Motor neuron (in vitro differentiated cells): ENCODE measurements around the gene PLXDC1. TPM values are rescaled to one million over a fixed set of nuclear protein-coding genes. Genes with fewer than 3 reads are reported as not detected.
"Not testable (repeated sequence)": the region's sequence is repeated elsewhere in the genome, so short reads cannot be mapped to it uniquely, and the experiment has no call there.

Experiments
- ATAC-seq, 8 experiments: fragments of 200-7000 bp; cut with Tn5 transposase; replicated peaks in 6 of 8; 2 replicates each; pipeline ENCODE4 v1.8.0; 2021; ENCODE audit warnings: mild to moderate bottlenecking in 8 of 8, moderate library complexity in 8 of 8
- H3K27ac ChIP-seq, 2 donors: fragments of 250-450 bp; sonication (Bioruptor Pico); 2 replicates each; pipeline ENCODE4 v1.9.0; 2021; ENCODE audit warnings: antibody characterized with exemption in 2 of 2, mild to moderate bottlenecking in 2 of 2, moderate library complexity in 1 of 2
- H3K4me1 ChIP-seq, 2 donors: fragments of 250-450 bp; sonication (Bioruptor Pico); replicated peaks in 1 of 2; 2 replicates each; pipeline ENCODE4 v1.6.1; 2021; ENCODE audit warnings: antibody characterized with exemption in 2 of 2, mild to moderate bottlenecking in 2 of 2, moderate library complexity in 1 of 2
- H3K4me3 ChIP-seq, 5 donors: fragments of 250-450 bp; sonication (Bioruptor Pico); 2 replicates each; pipeline ENCODE4 v1.9.0; 2021; ENCODE audit warnings: antibody characterized with exemption in 5 of 5, mild to moderate bottlenecking in 5 of 5, moderate library complexity in 4 of 5
- WGBS, 10 experiments: fragments of 450-650 bp; shearing (Covaris generic); methylation state at CpG; one replicate each; pipeline ENCODE4 v1.0.0; 2022; 5-methylcytosine and 5-hydroxymethylcytosine counted together
- in situ Hi-C, 9 experiments: fragments of 400-800 bp; cut with MboI; loops; one replicate each; pipeline ENCODE4 v1.15.0; 2021; ENCODE audit warnings: low sequenced_read_pairs in 9 of 9, low pct_unique_long_range_greater_than_20kb in 2 of 9; ENCODE audit not compliant: unreplicated experiment in 9 of 9
- total RNA-seq, 8 experiments: library from RNA; unstranded; fragments of 300-600 nt; gene quantifications; 2 replicates each; pipeline versions ENCODE4 v1.2.3 to v1.2.4, GENCODE V29; 2022

Gene PLXDC1
- total RNA-seq, 8 experiments from 2014 or later = 0.37 to 4.3 (median 0.93) TPM

DNA sequence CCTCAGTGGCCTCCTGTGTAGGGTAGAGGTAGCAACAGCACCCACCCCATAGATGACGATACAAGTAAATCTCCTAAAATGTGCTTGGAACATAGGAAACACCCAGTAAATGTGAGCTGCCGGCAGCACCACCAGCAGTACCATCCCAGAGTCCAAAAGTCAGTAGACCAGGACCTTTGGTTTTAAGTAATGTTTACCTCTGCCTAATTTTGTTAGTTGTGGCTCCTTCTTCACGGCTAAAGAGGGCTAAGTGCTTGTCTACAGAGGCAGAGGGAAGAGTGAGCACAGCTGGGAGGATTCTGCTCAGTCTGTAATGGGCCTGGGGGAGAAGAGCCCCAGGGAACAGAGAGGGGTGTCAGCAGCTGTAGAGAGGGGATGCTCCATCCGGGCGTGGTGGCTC, 92.9 kb downstream of the PLXDC1 start:
- H3K4me1 ChIP-seq = peaks cover 6 to 14% of the 10 kb centered on the region in 2 donors
- no peak for ATAC-seq
- WGBS, 10 experiments = 36 to 91% (median 90%) methylated on average over 3 to 4 of the region's 5 CpGs; no CpG with 5 or more reads in 6 of the 10 experiments
- in situ Hi-C loops = no loop called here
- H3K4me3 ChIP-seq = no peak overlapping the region
- H3K27ac ChIP-seq = no peak overlapping the region

- in situ Hi-C loops = no loop called here
- Histone ChIP-seq H3K4me3 (peak overlapping the region in 4 of 5 donors; percentile 50 to 72 (median 55)), H3K27ac (no peak overlapping the region), H3K4me1 (peaks cover 6% of the 10 kb centered on the region in 2 donors)
- 31 to 100% (median 61%) methylated on average over 1 to 10 of the region's 11 CpGs for WGBS, 10 experiments
- peak in 1 of 8 experiments; percentile 13 for ATAC-seq
These were observed 93.7 kb downstream of the PLXDC1 start for GRCh38 chr17:39057701-39058206.

GRCh38 chr17:39054111-39054645, 97.3 kb downstream of the PLXDC1 start:
- no peak overlapping the region for H3K27ac ChIP-seq
- peaks cover 6% of the 10 kb centered on the region in 2 donors for H3K4me1 ChIP-seq
- in situ Hi-C loops = no loop called here
- H3K4me3 ChIP-seq = no peak overlapping the region
- ATAC-seq = no peak
- WGBS, 10 experiments = 42 to 100% (median 71%) methylated on average over 1 to 2 of the region's 2 CpGs; no CpG with 5 or more reads in 4 of the 10 experiments

DNA sequence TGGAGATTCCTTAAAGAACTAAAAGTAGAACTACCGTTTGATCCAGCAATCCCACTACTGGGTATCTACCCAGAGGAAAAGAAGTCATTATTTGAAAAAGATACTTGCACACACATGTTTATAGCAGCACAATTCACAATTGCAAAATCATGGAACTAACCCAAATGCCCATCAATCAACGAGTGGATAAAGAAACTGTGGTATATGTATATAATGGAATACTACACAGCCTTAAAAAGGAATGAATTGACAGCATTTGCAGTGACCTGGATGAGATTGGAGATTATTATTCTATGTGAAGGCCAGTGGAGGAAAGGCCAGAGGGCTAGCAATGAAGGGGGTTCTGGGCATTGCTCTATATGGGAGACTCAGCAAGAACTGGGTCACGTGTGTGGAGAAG, 99.0 kb downstream of the PLXDC1 start:
- WGBS, 10 experiments = 21 to 100% (median 75%) methylated on average over 1 to 2 of the region's 3 CpGs; no CpG with 5 or more reads in 4 of the 10 experiments
- H3K27ac ChIP-seq, H3K4me3 ChIP-seq, in situ Hi-C loops, H3K4me1 ChIP-seq, ATAC-seq: not testable (repeated sequence)

- WGBS, 10 experiments = 50 to 93% (median 83%) methylated on average over 2 to 7 of the region's 12 CpGs; no CpG with 5 or more reads in 5 of the 10 experiments
- in situ Hi-C loops = no loop called here
- ATAC-seq = no peak
- H3K4me1 ChIP-seq = no peaks in the 10 kb centered on the region
- H3K27ac ChIP-seq = no peak overlapping the region
- H3K4me3 ChIP-seq = no peak overlapping the region
These were observed 100.3 kb downstream of the PLXDC1 start for GRCh38 chr17:39051001-39051585.

GRCh38 chr17:39045948-39046679, 105.3 kb downstream of the PLXDC1 start:
- Histone ChIP-seq H3K4me3 (no peak overlapping the region), H3K27ac (no peak overlapping the region), H3K4me1 (no peaks in the 10 kb centered on the region)
- in situ Hi-C loops = no loop called here
- 71 to 100% (median 88%) methylated on average over 1 to 14 of the region's 16 CpGs; no CpG with 5 or more reads in 2 of the 10 experiments for WGBS, 10 experiments
- no peak for ATAC-seq

DNA sequence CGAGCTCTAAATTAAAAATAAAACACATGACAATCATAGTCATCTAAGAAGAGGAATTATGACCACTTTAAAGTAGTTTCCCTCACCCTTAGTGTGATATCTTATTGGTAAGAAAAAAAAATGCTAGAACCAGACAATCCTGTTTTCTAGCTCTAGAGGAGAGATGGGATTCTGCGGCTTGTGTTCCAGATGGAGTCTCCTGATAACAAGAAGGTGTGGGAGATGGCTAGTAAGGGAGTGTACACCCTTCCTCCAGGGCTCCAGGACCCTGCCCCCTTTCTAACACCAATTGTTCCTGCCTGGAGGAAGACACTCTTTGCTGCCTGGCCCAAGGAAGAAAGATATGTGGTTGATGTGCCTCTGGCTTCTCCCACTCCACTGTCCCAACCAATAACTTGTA, 115.4 kb downstream of the PLXDC1 start:
- Histone ChIP-seq H3K4me3 (no peak overlapping the region), H3K4me1 (no peaks in the 10 kb centered on the region), H3K27ac (no peak overlapping the region)
- ATAC-seq = no peak
- in situ Hi-C loops = no loop called here
- WGBS, 10 experiments = 44 to 100% (median 88%) methylated on average over 1 to 2 of the region's 2 CpGs; no CpG with 5 or more reads in 3 of the 10 experiments

DNA sequence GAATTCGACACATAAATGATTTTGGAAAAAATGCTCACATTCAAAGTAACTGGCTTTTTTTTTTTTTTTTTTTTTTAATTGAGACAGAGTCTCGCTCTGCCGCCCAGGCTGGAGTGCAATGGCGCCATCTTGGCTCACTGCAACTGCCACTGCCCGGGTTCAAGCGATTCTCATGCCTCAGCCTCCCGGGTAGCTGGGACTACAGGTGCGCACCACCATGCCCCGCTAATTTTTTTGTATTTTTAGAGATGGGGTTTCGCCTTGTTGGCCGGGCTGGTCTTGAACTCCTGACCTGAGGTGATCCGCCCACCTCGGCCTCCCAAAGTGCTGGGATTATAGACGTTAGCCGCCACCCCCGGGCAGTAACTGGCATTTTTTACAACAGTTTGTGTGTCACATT, 115.9 kb downstream of the PLXDC1 start:
- ATAC-seq, H3K4me1 ChIP-seq, in situ Hi-C loops, H3K4me3 ChIP-seq, H3K27ac ChIP-seq: not testable (repeated sequence)
- WGBS, 10 experiments = 0 to 81% (median 73%) methylated on average over 1 to 13 of the region's 16 CpGs

DNA sequence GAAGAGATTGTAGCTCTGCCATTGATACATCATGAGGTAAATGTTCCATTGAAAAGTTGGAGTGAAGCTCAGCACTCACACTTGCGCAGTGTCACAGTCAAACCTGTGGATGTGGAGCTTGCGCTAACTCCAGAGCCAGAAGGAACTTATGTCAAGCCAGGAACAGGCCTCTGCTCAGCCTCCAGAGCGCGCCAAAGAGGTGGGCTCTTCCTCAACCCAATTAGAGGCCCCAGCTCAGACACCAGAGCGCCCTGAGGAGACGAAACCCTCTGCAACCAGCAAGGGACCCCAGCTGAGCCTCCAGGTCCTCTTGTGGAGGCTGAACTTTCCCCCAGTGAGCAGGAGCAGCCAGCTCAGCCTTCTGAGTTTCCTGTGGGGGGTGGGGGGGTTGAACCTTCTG, 122.7 kb downstream of the PLXDC1 start:
- 60 to 100% (median 85%) methylated on average over 1 to 2 of the region's 6 CpGs; no CpG with 5 or more reads in 6 of the 10 experiments for WGBS, 10 experiments
- Histone ChIP-seq H3K4me3 (no peak overlapping the region), H3K27ac (no peak overlapping the region), H3K4me1 (no peaks in the 10 kb centered on the region)
- in situ Hi-C loops = no loop called here
- ATAC-seq = no peak

GRCh38 chr17:39027455-39028035, 123.9 kb downstream of the PLXDC1 start:
- peak overlapping the region in 4 of 5 donors; percentile 20 to 29 (median 23) for H3K4me3 ChIP-seq
- no peak overlapping the region for H3K27ac ChIP-seq
- WGBS, 10 experiments = 38 to 100% (median 64%) methylated on average over 2 to 9 of the region's 21 CpGs; no CpG with 5 or more reads in 2 of the 10 experiments
- H3K4me1 ChIP-seq = no peaks in the 10 kb centered on the region
- peak in 7 of 8 experiments; percentile 14 to 42 (median 27) for ATAC-seq
- in situ Hi-C loops = no loop called here

DNA sequence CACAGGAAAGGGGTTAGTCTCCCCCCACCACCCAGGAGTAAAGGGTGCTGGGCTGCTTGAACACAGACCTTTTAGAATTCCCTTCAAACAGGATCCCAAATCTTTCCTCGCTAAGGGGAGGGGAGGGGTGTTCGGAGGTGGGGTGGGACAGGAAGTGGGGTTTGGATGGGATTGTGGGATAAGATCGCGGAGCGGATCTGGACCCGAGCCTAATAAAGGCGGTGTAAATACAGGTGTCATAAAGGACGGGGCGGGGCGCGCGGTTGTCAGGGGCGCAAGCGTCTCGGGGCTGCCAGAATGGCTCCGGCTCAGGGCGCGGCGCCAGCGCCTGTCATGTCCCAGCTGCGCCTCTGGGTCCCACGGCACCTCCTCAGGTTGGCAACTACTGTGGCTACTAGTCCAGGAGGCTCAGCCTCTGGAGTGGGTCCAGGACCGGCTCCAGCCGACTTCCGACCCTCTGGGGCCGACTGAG, 124.4 kb downstream of the PLXDC1 start:
- peak; percentile 71 to 99 (median 84) for ATAC-seq
- WGBS, 10 experiments = 2% methylated on average over 9 of the region's 26 CpGs; no CpG with 5 or more reads in 9 of the 10 experiments
- H3K4me1 ChIP-seq = no peaks in the 10 kb centered on the region

GRCh38 chr17:39026346-39026745, 125.1 kb downstream of the PLXDC1 start:
- in situ Hi-C loops, H3K4me3 ChIP-seq, ATAC-seq, H3K4me1 ChIP-seq, H3K27ac ChIP-seq: not testable (repeated sequence)
- 0 to 91% (median 81%) methylated on average over 1 to 11 of the region's 13 CpGs for WGBS, 10 experiments

More for the DNA sequence above, 124.4 kb downstream of the PLXDC1 start:
- H3K27ac ChIP-seq = no peak overlapping the region
- peak overlapping the region in 4 of 5 donors; percentile 20 to 29 (median 23) for H3K4me3 ChIP-seq
- in situ Hi-C loops = no loop called here

DNA sequence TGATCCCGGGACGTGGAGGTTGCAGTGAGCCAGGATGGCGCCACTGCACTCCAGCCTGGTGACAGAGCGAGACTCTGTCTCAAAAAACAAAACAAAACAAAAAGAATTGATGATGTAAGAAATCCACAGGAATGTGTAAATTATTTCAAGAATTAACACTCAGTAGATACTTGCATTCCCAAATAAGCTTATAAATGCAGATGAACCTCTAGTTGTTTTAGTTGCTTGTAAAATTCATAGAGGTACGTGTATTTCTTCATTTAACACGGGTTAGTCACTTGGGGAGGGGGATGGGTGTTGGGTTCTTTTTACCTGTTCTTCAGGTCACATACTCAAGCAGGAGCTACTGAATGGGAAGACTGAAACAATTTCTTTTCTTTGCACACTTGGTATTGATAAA, 128.5 kb downstream of the PLXDC1 start:
- in situ Hi-C loops = no loop called here
- no peak overlapping the region for H3K27ac ChIP-seq
- peak in 3 of 8 experiments; percentile 32 to 57 (median 53) for ATAC-seq
- no peak overlapping the region for H3K4me3 ChIP-seq
- no peaks in the 10 kb centered on the region for H3K4me1 ChIP-seq
- 0 to 100% (median 72%) methylated on average over 1 to 6 of the region's 6 CpGs for WGBS, 10 experiments
